ENCODE data around the gene MCIDAS. TPM values are rescaled to one million over a fixed set of nuclear protein-coding genes. Genes with fewer than 3 reads are reported as not detected.

Gene MCIDAS
- total RNA-seq, 2 donors from 2014 or later: not detected

GRCh38 chr5:55172051-55172899 is 54.8 kb downstream of the MCIDAS start:
- no peaks in the 10 kb centered on the region for H3K9me3 ChIP-seq
- no peak overlapping the region for H3K27ac ChIP-seq
- ATAC-seq (ENCODE audit: insufficient number of reproducible peaks, low FRiP score, low read depth): peak; percentile 80
- peaks cover 38% of the 10 kb centered on the region for H3K27me3 ChIP-seq (replicated peaks; ENCODE audit: insufficient read depth)
- H3K4me1 ChIP-seq (ENCODE audit: control insufficient read depth in 1 of 2, low read depth in 2 of 2): peaks cover 15 to 26% of the 10 kb centered on the region in 2 donors
- no peaks in the 10 kb centered on the region for H3K36me3 ChIP-seq
- no peak for DNase-seq (ENCODE audit: low spot score)
- TF ChIP-seq, protein P1, sequence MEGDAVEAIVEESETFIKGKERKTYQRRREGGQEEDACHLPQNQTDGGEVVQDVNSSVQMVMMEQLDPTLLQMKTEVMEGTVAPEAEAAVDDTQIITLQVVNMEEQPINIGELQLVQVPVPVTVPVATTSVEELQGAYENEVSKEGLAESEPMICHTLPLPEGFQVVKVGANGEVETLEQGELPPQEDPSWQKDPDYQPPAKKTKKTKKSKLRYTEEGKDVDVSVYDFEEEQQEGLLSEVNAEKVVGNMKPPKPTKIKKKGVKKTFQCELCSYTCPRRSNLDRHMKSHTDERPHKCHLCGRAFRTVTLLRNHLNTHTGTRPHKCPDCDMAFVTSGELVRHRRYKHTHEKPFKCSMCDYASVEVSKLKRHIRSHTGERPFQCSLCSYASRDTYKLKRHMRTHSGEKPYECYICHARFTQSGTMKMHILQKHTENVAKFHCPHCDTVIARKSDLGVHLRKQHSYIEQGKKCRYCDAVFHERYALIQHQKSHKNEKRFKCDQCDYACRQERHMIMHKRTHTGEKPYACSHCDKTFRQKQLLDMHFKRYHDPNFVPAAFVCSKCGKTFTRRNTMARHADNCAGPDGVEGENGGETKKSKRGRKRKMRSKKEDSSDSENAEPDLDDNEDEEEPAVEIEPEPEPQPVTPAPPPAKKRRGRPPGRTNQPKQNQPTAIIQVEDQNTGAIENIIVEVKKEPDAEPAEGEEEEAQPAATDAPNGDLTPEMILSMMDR (IDR thresholded peaks at IDR 0.05): peak; percentile 75
- peak overlapping the region; percentile 69 for H3K4me3 ChIP-seq

DNA sequence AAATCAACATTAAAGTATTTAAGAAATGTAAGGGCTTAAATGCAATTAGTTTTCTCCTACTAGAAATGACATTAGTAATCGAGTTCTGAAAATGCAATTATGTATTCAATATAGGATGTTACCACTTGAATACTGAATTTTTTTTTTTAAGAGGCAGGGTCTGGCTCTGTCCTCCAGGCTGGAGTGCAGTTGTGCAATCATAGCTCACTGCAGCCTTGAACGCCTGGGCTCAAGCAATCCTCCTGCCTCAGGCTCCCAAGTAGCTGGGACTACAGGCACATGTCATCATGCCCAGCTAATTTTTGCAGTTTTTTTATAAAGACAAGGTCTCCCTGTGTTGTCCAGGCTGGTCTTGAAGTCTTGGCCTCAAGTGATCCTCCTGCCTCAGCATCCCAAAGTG is 55.6 kb downstream of the MCIDAS start:
- H3K36me3 ChIP-seq: peaks cover 3% of the 10 kb centered on the region
- H3K27ac ChIP-seq: no peak overlapping the region
- peaks cover 14 to 22% of the 10 kb centered on the region in 2 donors for H3K4me1 ChIP-seq (ENCODE audit: control insufficient read depth in 1 of 2, low read depth in 2 of 2)
- no peak for ATAC-seq (ENCODE audit: insufficient number of reproducible peaks, low FRiP score, low read depth)
- no peak for DNase-seq (ENCODE audit: low spot score)
- H3K9me3 ChIP-seq: no peaks in the 10 kb centered on the region
- H3K27me3 ChIP-seq (replicated peaks; ENCODE audit: insufficient read depth): peaks cover 32% of the 10 kb centered on the region
- TF ChIP-seq, protein P1 (IDR thresholded peaks at IDR 0.05): no peak
- no peak overlapping the region for H3K4me3 ChIP-seq

Other genes starting within 250 kb of the MCIDAS start
- 1 to 10 TPM; 1.8 to 3.9 TPM for gene ESM1, start 241.7 kb downstream of the MCIDAS start, total RNA-seq
- gene GZMK, start 203.1 kb downstream of the MCIDAS start, total RNA-seq: 1 to 10 TPM; 2.3 to 4.1 TPM
- 1 to 10 TPM; 1.1 to 1.6 TPM for gene GZMA, start 124.7 kb downstream of the MCIDAS start, total RNA-seq
- gene GPX8, start 67.1 kb downstream of the MCIDAS start, total RNA-seq: 10 to 100 TPM; 39.2 to 52.8 TPM
- not detected for gene CDC20B, start 54.1 kb downstream of the MCIDAS start, total RNA-seq
- gene CCNO, start 6.3 kb upstream of the MCIDAS start, total RNA-seq: under 1 TPM; 0.35 to 0.95 TPM
- 10 to 100 TPM; 29.5 to 35.6 TPM for gene DHX29, start 80.4 kb upstream of the MCIDAS start, total RNA-seq
- gene MTREX, start 80.7 kb upstream of the MCIDAS start, total RNA-seq: 10 to 100 TPM; 42.4 to 61.6 TPM